ENCODE results near the gene EBF3. TPM values are rescaled to one million over a fixed set of nuclear protein-coding genes. Genes with fewer than 3 reads are reported as not detected.
A peak's percentile ranks its signal among the peaks of the same experiment; 100 is the strongest.

The EBF3 gene
- total and polyA plus RNA-seq, 10 donors, result 0.02 to 0.20 (median 0.13) TPM; not detected in 6

- H3K9me3 ChIP-seq, result no peaks in the 10 kb centered on the region
- peak; percentile 58 for DNase-seq
- no peak for TF ChIP-seq POLR2AphosphoS5 (IDR thresholded peaks at IDR 0.05)
- TF ChIP-seq CTCF (IDR thresholded peaks at IDR 0.05 in 8 of 11, conservative IDR thresholded peaks at IDR 0.05 in 3 of 11), result no peak
- no peak for TF ChIP-seq POLR2A (IDR thresholded peaks at IDR 0.05)
- H3K4me3 ChIP-seq, result no peak overlapping the region
- H3K36me3 ChIP-seq, result no peaks in the 10 kb centered on the region
- H3K27ac ChIP-seq, result no peak overlapping the region
- intact Hi-C loops (cut with DNase I; ENCODE audit: low total_unique reads), result no loop called here
- 80 to 95% (median 93%) methylated on average over 8 to 13 of the region's 13 CpGs for WGBS, 5 donors
- H3K27me3 ChIP-seq (replicated peaks in 1 of 7), result peaks cover 0 to 55% (median 0%) of the 10 kb centered on the region in 7 donors
- H3K4me1 ChIP-seq, result no peaks in the 10 kb centered on the region
These were observed 23.4 kb downstream of the EBF3 start for GRCh38 chr10:129940617-129941198.

- no peaks in the 10 kb centered on the region for H3K9me3 ChIP-seq
- peaks cover 0 to 60% (median 0%) of the 10 kb centered on the region in 7 donors for H3K27me3 ChIP-seq (replicated peaks in 1 of 7)
- no peak overlapping the region for H3K4me3 ChIP-seq
- intact Hi-C loops (cut with DNase I; ENCODE audit: low total_unique reads), result no loop called here
- peak; percentile 65 for DNase-seq
- H3K27ac ChIP-seq, result no peak overlapping the region
- H3K4me1 ChIP-seq, result no peaks in the 10 kb centered on the region
- H3K36me3 ChIP-seq, result no peaks in the 10 kb centered on the region
- WGBS, 5 donors, result 75 to 84% (median 82%) methylated on average over 22 to 23 of the region's 23 CpGs
- TF ChIP-seq POLR2AphosphoS5 (IDR thresholded peaks at IDR 0.05), result no peak
- no peak for TF ChIP-seq POLR2A (IDR thresholded peaks at IDR 0.05)
- TF ChIP-seq CTCF (IDR thresholded peaks at IDR 0.05 in 8 of 11, conservative IDR thresholded peaks at IDR 0.05 in 3 of 11), result no peak
These were observed 24.4 kb downstream of the EBF3 start for GRCh38 chr10:129939416-129940275.

- Histone ChIP-seq H3K4me1 (no peaks in the 10 kb centered on the region), H3K4me3 (no peak overlapping the region), H3K36me3 (no peaks in the 10 kb centered on the region), H3K9me3 (no peaks in the 10 kb centered on the region), H3K27me3 (replicated peaks in 1 of 7) (peaks cover 0 to 51% (median 0%) of the 10 kb centered on the region in 7 donors), H3K27ac (no peak overlapping the region)
- DNase-seq, result peak; percentile 57
- WGBS, 5 donors, result 81 to 91% (median 85%) methylated on average over 8 of the region's 8 CpGs
- intact Hi-C loops (cut with DNase I; ENCODE audit: low total_unique reads), result no loop called here
- TF ChIP-seq CTCF (IDR thresholded peaks at IDR 0.05 in 8 of 11, conservative IDR thresholded peaks at IDR 0.05 in 3 of 11), result no peak
These were observed 25.6 kb downstream of the EBF3 start for GRCh38 chr10:129938460-129938859.

- Histone ChIP-seq H3K4me1 (no peaks in the 10 kb centered on the region), H3K27me3 (replicated peaks in 1 of 7) (peaks cover 0 to 45% (median 0%) of the 10 kb centered on the region in 7 donors), H3K9me3 (no peaks in the 10 kb centered on the region), H3K4me3 (no peak overlapping the region), H3K27ac (no peak overlapping the region), H3K36me3 (no peaks in the 10 kb centered on the region)
- intact Hi-C loops (cut with DNase I; ENCODE audit: low total_unique reads), result no loop called here
- TF ChIP-seq POLR2A (IDR thresholded peaks at IDR 0.05) (no peak), CTCF (IDR thresholded peaks at IDR 0.05 in 8 of 11, conservative IDR thresholded peaks at IDR 0.05 in 3 of 11) (no peak), POLR2AphosphoS5 (IDR thresholded peaks at IDR 0.05) (no peak)
- WGBS, 5 donors, result 90 to 95% (median 93%) methylated on average over 10 of the region's 10 CpGs
- DNase-seq, result peak; percentile 63
These were observed 26.7 kb downstream of the EBF3 start for GRCh38 chr10:129937351-129937751.
